A549 (cell line): ENCODE data around the gene HGFAC. TPM values are rescaled to one million over a fixed set of nuclear protein-coding genes. Genes with fewer than 3 reads are reported as not detected.
"Not testable (repeated sequence)": the region's sequence is repeated elsewhere in the genome, so short reads cannot be mapped to it uniquely, and the experiment has no call there.

Source experiments
- ATAC-seq, 2 experiments: fragments of 200-7000 bp in 1 of 2; fragments of >200 bp in 1 of 2; cut with Nextera tagmentation in 1 of 2; cut with Tn5 transposase in 1 of 2; 3 replicates each; pipeline versions ENCODE4 v1.8.0 to v1.9.1; 2018 to 2020; ENCODE audit warnings: mild to moderate bottlenecking in 1 of 2, moderate library complexity in 1 of 2
- CTCF ChIA-PET: fragments of 300-600 bp; sonication (Branson Sonifier 250); formaldehyde crosslinking; extraction: SDS; loops from one replicate; lab custom pipeline; 2021; ENCODE audit warnings: antibody characterized with exemption, inconsistent platforms; lab: Yijun Ruan, JAX
- POLR2A ChIA-PET: fragments of 350-600 bp; formaldehyde crosslinking; extraction: SDS; loops from one replicate; lab custom pipeline; 2021; ENCODE audit warnings: antibody characterized with exemption, inconsistent platforms; lab: Yijun Ruan, JAX
- DNase-seq, 2 experiments: peaks; one replicate each; pipeline versions ENCODE4 v3.0.0 to v3.0.0-alpha.2; 2011 to 2016; ENCODE audit warnings: low read depth in 1 of 2, low spot score in 1 of 2
- FAIRE-seq: peaks from 2 replicates; lab custom pipeline; 2011; peaks lifted over from hg19 to GRCh38; lab: Jason Lieb, UNC
- H3K27ac ChIP-seq, 2 experiments: fragments of >200 bp; sonication (Bioruptor Twin); formaldehyde crosslinking; 3 replicates each; pipeline ENCODE4 v1.5.1; 2016 to 2017
- H3K4me1 ChIP-seq: fragments of >200 bp; sonication (Bioruptor Twin); formaldehyde crosslinking; 3 replicates; pipeline ENCODE4 v1.6.1; 2016
- H3K4me2 ChIP-seq: fragments of >200 bp; sonication (Bioruptor Twin); formaldehyde crosslinking; 3 replicates; pipeline ENCODE4 v1.6.1; 2016
- H3K4me3 ChIP-seq: fragments of >200 bp; sonication (Bioruptor Twin); formaldehyde crosslinking; 3 replicates; pipeline ENCODE4 v1.5.1; 2016
- H3K9me3 ChIP-seq: fragments of >200 bp; sonication (Bioruptor Twin); formaldehyde crosslinking; 3 replicates; pipeline ENCODE4 v1.6.1; 2016
- CBX2 ChIP-seq: fragments of 200-600 bp; sonication (generic); IDR thresholded peaks from 2 replicates; pipeline ENCODE4 v1.6.1; 2016; ENCODE audit warnings: low read depth, mild to moderate bottlenecking, borderline replicate concordance
- CBX8 ChIP-seq: fragments of 200-600 bp; sonication (generic); IDR thresholded peaks from 2 replicates; pipeline ENCODE4 v1.6.1; 2016
- CEBPB ChIP-seq, 2 experiments: fragments of >200 bp in 1 of 2; sonication (Bioruptor Twin) in 1 of 2; formaldehyde crosslinking in 1 of 2; IDR thresholded peaks; 2 replicates each; pipeline ENCODE4 v1.6.1; 2012 to 2016
- CHD2 ChIP-seq: fragments of 150-350 bp; IDR thresholded peaks from 2 replicates; pipeline ENCODE4 v1.6.1; 2014; ENCODE audit warnings: low read length; ENCODE audit not compliant: partially characterized antibody
- EHF ChIP-seq: fragments of 250-450 bp; sonication (Bioruptor Pico); IDR thresholded peaks from 2 replicates; pipeline ENCODE4 v1.5.0; 2020; ENCODE audit warnings: mild to moderate bottlenecking
- ESRRA ChIP-seq: fragments of 150-350 bp; IDR thresholded peaks from 2 replicates; pipeline ENCODE4 v1.6.1; 2014; ENCODE audit warnings: mild to moderate bottlenecking, low read length, borderline replicate concordance
- FOSB ChIP-seq: fragments of 250-450 bp; sonication (Bioruptor Pico); IDR thresholded peaks from 2 replicates; pipeline ENCODE4 v1.5.0; 2020; ENCODE audit warnings: mild to moderate bottlenecking, moderate library complexity
- FOXS1 ChIP-seq: fragments of 250-450 bp; sonication (Bioruptor Pico); IDR thresholded peaks from 2 replicates; pipeline ENCODE4 v1.5.0; 2020; ENCODE audit warnings: mild to moderate bottlenecking, moderate library complexity
- HOXA7 ChIP-seq: fragments of 250-450 bp; sonication (Bioruptor Pico); IDR thresholded peaks from 2 replicates; pipeline ENCODE4 v1.5.0; 2020; ENCODE audit warnings: mild to moderate bottlenecking, moderate library complexity
- HOXB13 ChIP-seq: fragments of 250-450 bp; sonication (Bioruptor Pico); IDR thresholded peaks from 2 replicates; pipeline ENCODE4 v1.5.0; 2020; ENCODE audit warnings: low read depth, mild to moderate bottlenecking, moderate library complexity
- KDM1A ChIP-seq: fragments of 200-600 bp; sonication (generic); IDR thresholded peaks from 2 replicates; pipeline ENCODE4 v1.6.1; 2016; ENCODE audit warnings: low read depth, mild to moderate bottlenecking
- MAFK ChIP-seq: fragments of 450-650 bp; IDR thresholded peaks from 2 replicates; pipeline ENCODE4 v1.6.1; 2014; ENCODE audit not compliant: partially characterized antibody
- NFE2L2 ChIP-seq: fragments of 150-350 bp; conservative IDR thresholded peaks from 2 replicates; pipeline ENCODE4 v1.6.1; 2014; ENCODE audit warnings: low read length
- NPAS2 ChIP-seq: fragments of 250-450 bp; sonication (Bioruptor Pico); IDR thresholded peaks from 2 replicates; pipeline ENCODE4 v1.8.0; 2022; ENCODE audit warnings: mild to moderate bottlenecking, moderate library complexity, borderline replicate concordance
- NR3C1 ChIP-seq: fragments of >200 bp; sonication (Bioruptor Twin); formaldehyde crosslinking; IDR thresholded peaks from 3 replicates; pipeline ENCODE4 v1.6.1; 2017
- RAD21 ChIP-seq, 2 experiments: fragments of >200 bp in 1 of 2; sonication (Bioruptor Twin) in 1 of 2; formaldehyde crosslinking in 1 of 2; IDR thresholded peaks in 1 of 2; conservative IDR thresholded peaks in 1 of 2; 2 replicates in 1 of 2; 3 replicates in 1 of 2; pipeline ENCODE4 v1.6.1; 2012 to 2018; ENCODE audit warnings: inconsistent platforms in 1 of 2
- RCOR1 ChIP-seq: fragments of 150-350 bp; IDR thresholded peaks from 2 replicates; pipeline ENCODE4 v1.6.1; 2014; ENCODE audit warnings: antibody characterized with exemption, low read length, low read depth
- SREBF2 ChIP-seq: fragments of 450-650 bp; IDR thresholded peaks from 2 replicates; pipeline ENCODE4 v1.6.1; 2014; ENCODE audit warnings: mild to moderate bottlenecking, moderate library complexity
- TP53 ChIP-seq: fragments of 250-450 bp; sonication (Bioruptor Pico); IDR thresholded peaks from 2 replicates; pipeline ENCODE4 v1.5.0; 2021; ENCODE audit warnings: mild to moderate bottlenecking, moderate library complexity
- ZC3H11A ChIP-seq: fragments of 450-650 bp; IDR thresholded peaks from 2 replicates; pipeline ENCODE4 v1.6.1; 2014; ENCODE audit warnings: antibody characterized with exemption, mild to moderate bottlenecking
- ZSCAN20 ChIP-seq: fragments of 250-450 bp; sonication (Bioruptor Pico); IDR thresholded peaks from 2 replicates; pipeline ENCODE4 v1.8.0; 2022; ENCODE audit warnings: mild to moderate bottlenecking, moderate library complexity
- WGBS: methylation state at CpG from one replicate; pipeline ENCODE4 v1.1.6; 2017; ENCODE audit errors: missing lambda C conversion rate; 5-methylcytosine and 5-hydroxymethylcytosine counted together
- polyA plus RNA-seq, 4 experiments: library from polyadenylated mRNA; depleted of rRNA in 3 of 4; stranded (reverse); fragments of >200 nt; fragmentation: RNase III in 1 of 4; extraction: RNeasy Plus Mini Kit Qiagen cat#74134 plus additional on column Dnase treatment in 1 of 4; gene quantifications; 2 replicates in 3 of 4; 3 replicates in 1 of 4; pipeline ENCODE4 v1.2.3, GENCODE V29; 2011 to 2017
- TF ChIP-seq, protein P1 (sequence below): fragments of >200 bp; sonication (Bioruptor Twin); formaldehyde crosslinking; IDR thresholded peaks from 3 replicates; pipeline ENCODE4 v1.6.1; 2016
- TF ChIP-seq, protein P2 (sequence below): fragments of 450-650 bp; IDR thresholded peaks from 2 replicates; pipeline ENCODE4 v1.6.1; 2014; ENCODE audit warnings: antibody characterized with exemption
- TF ChIP-seq, protein P3 (sequence below): fragments of >200 bp; sonication (Bioruptor Twin); formaldehyde crosslinking; IDR thresholded peaks from 2 replicates; pipeline ENCODE4 v1.6.1; 2016
- TF ChIP-seq, protein P4 (sequence below): IDR thresholded peaks from 2 replicates; pipeline ENCODE4 v1.6.1; 2012; ENCODE audit warnings: low read depth, borderline replicate concordance

Gene HGFAC
- polyA plus RNA-seq, 2 of the 4 experiments (the other 2 are of a cell fraction): 0.25 TPM; not detected in 1

DNA sequence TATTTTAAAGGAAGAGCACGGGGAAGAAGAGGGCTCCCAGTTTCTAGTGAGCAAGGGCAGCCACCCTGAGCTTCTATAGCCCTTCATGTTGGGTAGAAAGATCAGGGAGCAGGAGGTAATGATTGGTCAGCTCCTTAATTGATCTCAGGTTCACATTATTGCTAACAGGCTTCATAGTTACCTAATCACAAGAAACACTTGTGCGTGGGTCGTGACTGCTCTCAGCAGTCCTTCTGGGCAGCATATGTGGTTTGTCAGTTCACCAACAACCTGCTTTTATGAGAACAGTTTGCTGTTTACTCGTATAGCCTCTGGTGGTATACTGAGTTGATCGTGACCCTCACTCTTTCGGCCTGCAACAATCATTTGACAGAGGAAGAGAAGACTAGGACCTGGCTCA lies 16.6 kb downstream of the HGFAC start:
- DNase-seq (no peak), FAIRE-seq (no peak), ATAC-seq (no peak)
- 0 out of 3 replicates have a peak, but pooled peaks cover 2% of the 10 kb centered on the region for H3K9me3 ChIP-seq
- no peak overlapping the region for H3K27ac ChIP-seq
- WGBS: 37% methylated on average over 6 of the region's 6 CpGs
- H3K4me2 ChIP-seq: no peak overlapping the region
- no peaks in the 10 kb centered on the region for H3K4me1 ChIP-seq
- no peak overlapping the region for H3K4me3 ChIP-seq
- ChIA-PET CTCF (no interaction called here), POLR2A (no interaction called here)
- no peak for TF ChIP-seq ZSCAN20 (CRISPR knock-in tag)
- TF ChIP-seq ZC3H11A: no peak
- TF ChIP-seq KDM1A: no peak
- TF ChIP-seq RAD21 (conservative IDR thresholded peaks at IDR 0.05 in 1 of 2, IDR thresholded peaks at IDR 0.05 in 1 of 2): no peak
- TF ChIP-seq CEBPB (IDR thresholded peaks at IDR 0.05): no peak
- TF ChIP-seq ESRRA: no peak
- no peak for TF ChIP-seq CBX8
- TF ChIP-seq CBX2: no peak

DNA sequence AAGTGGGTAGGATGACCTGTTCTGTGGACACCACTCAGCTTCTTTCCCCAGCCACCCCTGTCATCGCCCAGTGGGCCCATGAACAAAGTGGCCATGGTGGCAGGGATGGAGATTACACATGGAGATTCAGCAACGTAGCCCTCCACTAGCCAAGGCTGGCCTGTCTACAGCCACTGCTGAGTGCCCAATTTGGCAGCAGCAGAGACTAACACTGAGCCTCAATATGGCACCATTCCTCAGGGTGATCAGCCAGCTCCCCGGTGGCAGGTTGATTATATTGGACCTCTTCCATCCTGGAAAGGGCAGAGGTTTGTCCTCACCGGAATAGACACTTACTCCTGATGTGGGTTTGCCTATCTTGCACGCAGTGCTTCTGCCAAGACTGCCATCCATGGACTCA lies 17.4 kb downstream of the HGFAC start:
- H3K4me3 ChIP-seq, CTCF ChIA-PET, H3K27ac ChIP-seq: not testable (repeated sequence)

DNA sequence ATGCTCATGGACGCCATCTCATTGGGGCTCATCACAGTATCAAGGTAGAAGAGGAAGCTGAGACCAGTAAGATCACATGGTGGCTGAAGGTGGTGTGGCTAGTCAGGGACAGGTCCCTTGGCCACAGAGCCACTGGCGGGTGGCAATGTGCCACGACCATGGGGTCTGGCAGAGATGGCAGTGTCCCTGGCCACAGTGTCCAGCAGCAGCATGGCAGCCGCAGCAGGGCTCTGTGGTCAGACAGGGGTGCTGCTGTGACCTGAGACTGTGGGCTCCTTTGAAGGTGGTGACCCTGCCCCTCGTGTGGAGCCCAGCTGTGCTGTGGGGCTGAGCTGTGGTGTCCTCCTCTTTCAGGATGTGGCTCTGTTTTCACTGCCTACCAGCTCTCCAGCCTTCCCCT lies 19.2 kb downstream of the HGFAC start:
- DNase-seq (no peak), FAIRE-seq (no peak), ATAC-seq (no peak)
- POLR2A ChIA-PET: no interaction called here
- CTCF ChIA-PET: interaction anchor here (1.1 to 2.5 kb wide), 3 partner anchors 9 to 19 kb away, joined by 3 to 13 read pairs (median 4); no protein-coding TSS in a partner anchor
- 69% methylated on average over 4 of the region's 5 CpGs for WGBS
- no peak overlapping the region for H3K27ac ChIP-seq
- no peak overlapping the region for H3K4me3 ChIP-seq
- TF ChIP-seq NFE2L2: no peak
- no peak for TF ChIP-seq SREBF2
- no peak for TF ChIP-seq NPAS2 (CRISPR knock-in tag)
- TF ChIP-seq NR3C1: no peak
- TF ChIP-seq, protein P1, sequence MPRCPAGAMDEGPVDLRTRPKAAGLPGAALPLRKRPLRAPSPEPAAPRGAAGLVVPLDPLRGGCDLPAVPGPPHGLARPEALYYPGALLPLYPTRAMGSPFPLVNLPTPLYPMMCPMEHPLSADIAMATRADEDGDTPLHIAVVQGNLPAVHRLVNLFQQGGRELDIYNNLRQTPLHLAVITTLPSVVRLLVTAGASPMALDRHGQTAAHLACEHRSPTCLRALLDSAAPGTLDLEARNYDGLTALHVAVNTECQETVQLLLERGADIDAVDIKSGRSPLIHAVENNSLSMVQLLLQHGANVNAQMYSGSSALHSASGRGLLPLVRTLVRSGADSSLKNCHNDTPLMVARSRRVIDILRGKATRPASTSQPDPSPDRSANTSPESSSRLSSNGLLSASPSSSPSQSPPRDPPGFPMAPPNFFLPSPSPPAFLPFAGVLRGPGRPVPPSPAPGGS: no peak
- no peak for TF ChIP-seq FOSB (CRISPR knock-in tag)
- TF ChIP-seq HOXB13: no peak
- no peak for TF ChIP-seq ZC3H11A
- TF ChIP-seq FOXS1: no peak
- TF ChIP-seq, protein P2, sequence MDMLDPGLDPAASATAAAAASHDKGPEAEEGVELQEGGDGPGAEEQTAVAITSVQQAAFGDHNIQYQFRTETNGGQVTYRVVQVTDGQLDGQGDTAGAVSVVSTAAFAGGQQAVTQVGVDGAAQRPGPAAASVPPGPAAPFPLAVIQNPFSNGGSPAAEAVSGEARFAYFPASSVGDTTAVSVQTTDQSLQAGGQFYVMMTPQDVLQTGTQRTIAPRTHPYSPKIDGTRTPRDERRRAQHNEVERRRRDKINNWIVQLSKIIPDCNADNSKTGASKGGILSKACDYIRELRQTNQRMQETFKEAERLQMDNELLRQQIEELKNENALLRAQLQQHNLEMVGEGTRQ: no peak
- TF ChIP-seq, protein P3, sequence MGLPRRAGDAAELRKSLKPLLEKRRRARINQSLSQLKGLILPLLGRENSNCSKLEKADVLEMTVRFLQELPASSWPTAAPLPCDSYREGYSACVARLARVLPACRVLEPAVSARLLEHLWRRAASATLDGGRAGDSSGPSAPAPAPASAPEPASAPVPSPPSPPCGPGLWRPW: no peak
- TF ChIP-seq RAD21 (conservative IDR thresholded peaks at IDR 0.05 in 1 of 2, IDR thresholded peaks at IDR 0.05 in 1 of 2): no peak
- TF ChIP-seq, protein P4, sequence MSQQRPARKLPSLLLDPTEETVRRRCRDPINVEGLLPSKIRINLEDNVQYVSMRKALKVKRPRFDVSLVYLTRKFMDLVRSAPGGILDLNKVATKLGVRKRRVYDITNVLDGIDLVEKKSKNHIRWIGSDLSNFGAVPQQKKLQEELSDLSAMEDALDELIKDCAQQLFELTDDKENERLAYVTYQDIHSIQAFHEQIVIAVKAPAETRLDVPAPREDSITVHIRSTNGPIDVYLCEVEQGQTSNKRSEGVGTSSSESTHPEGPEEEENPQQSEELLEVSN: no peak
- no peak for TF ChIP-seq MAFK
- no peak for TF ChIP-seq HOXA7 (CRISPR knock-in tag)
- no peak for TF ChIP-seq CEBPB (IDR thresholded peaks at IDR 0.05)
- TF ChIP-seq TP53 (CRISPR knock-in tag): no peak
- no peak for TF ChIP-seq CHD2
- no peak for TF ChIP-seq RCOR1
- TF ChIP-seq EHF: no peak
- no peaks in the 10 kb centered on the region for H3K4me1 ChIP-seq
- H3K4me2 ChIP-seq: no peak overlapping the region
- H3K9me3 ChIP-seq: no peaks in the 10 kb centered on the region

More for the DNA sequence above, 17.4 kb downstream of the HGFAC start:
- H3K4me1 ChIP-seq, POLR2A ChIA-PET, DNase-seq, FAIRE-seq, H3K4me2 ChIP-seq, H3K9me3 ChIP-seq, ATAC-seq: not testable (repeated sequence)
- WGBS: 17% methylated on average over 3 of the region's 5 CpGs
